C4-2B (cell line): ENCODE measurements around the gene FGFBP2.

Source experiments
- ZFX ChIP-seq: fragments of 450-650 bp; IDR thresholded peaks from 2 replicates; pipeline ENCODE4 v1.6.1; 2017
- TF ChIP-seq, protein P1 (sequence below): fragments of 450-650 bp; conservative IDR thresholded peaks from 2 replicates; pipeline ENCODE4 v1.5.1; 2017; ENCODE audit warnings: mild to moderate bottlenecking

DNA sequence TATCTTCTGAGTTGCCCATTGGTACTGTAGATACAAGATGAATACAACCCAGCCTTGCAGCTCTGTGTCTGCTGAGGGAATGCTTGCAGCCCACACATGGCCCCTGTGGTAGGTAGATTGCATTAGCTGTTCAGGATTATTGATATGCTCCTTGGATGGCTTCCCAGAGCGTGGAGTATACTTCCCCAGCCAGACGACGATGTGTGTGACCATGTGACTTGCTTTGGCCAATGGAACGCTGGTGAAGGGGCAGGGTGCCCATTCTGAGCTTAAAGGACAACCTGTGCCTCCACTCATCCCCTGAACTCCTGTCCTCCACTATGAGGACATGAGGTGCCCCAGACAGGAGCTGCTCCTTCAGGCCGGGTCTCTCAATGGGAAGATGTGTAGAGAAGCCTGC, 23.9 kb upstream of the FGFBP2 start:
- TF ChIP-seq, protein P1, sequence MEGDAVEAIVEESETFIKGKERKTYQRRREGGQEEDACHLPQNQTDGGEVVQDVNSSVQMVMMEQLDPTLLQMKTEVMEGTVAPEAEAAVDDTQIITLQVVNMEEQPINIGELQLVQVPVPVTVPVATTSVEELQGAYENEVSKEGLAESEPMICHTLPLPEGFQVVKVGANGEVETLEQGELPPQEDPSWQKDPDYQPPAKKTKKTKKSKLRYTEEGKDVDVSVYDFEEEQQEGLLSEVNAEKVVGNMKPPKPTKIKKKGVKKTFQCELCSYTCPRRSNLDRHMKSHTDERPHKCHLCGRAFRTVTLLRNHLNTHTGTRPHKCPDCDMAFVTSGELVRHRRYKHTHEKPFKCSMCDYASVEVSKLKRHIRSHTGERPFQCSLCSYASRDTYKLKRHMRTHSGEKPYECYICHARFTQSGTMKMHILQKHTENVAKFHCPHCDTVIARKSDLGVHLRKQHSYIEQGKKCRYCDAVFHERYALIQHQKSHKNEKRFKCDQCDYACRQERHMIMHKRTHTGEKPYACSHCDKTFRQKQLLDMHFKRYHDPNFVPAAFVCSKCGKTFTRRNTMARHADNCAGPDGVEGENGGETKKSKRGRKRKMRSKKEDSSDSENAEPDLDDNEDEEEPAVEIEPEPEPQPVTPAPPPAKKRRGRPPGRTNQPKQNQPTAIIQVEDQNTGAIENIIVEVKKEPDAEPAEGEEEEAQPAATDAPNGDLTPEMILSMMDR: no peak
- TF ChIP-seq ZFX: no peak
